Cardiac septum (tissue), 1 donor: ENCODE results near the gene KRTAP10-10. TPM values are rescaled to one million over a fixed set of nuclear protein-coding genes. Genes with fewer than 3 reads are reported as not detected.
"Not testable (repeated sequence)": the region's sequence is repeated elsewhere in the genome, so short reads cannot be mapped to it uniquely, and the experiment has no call there.

Source experiments
- DNase-seq: peaks from one replicate; pipeline ENCODE4 v3.0.0-alpha.2; 2020; ENCODE audit warnings: low spot score
- intact Hi-C: fragments of 100-400 bp; cut with DNase I; formaldehyde crosslinking; loops from one replicate; pipeline ENCODE4 v1.14.0; 2022
- total RNA-seq: library from RNA; stranded (reverse); fragmentation: NEBNext Ultra II Directional; extraction: Animal tissue kit (Norgen Biotek cat#: 25700); gene quantifications from one replicate; pipeline ENCODE4 v1.2.1, GENCODE V29; 2021
- donor health status: DM: no; HTN: no; CAD: no.

The KRTAP10-10 gene
- total RNA-seq, 1 donor from 2014 or later: not detected

DNA sequence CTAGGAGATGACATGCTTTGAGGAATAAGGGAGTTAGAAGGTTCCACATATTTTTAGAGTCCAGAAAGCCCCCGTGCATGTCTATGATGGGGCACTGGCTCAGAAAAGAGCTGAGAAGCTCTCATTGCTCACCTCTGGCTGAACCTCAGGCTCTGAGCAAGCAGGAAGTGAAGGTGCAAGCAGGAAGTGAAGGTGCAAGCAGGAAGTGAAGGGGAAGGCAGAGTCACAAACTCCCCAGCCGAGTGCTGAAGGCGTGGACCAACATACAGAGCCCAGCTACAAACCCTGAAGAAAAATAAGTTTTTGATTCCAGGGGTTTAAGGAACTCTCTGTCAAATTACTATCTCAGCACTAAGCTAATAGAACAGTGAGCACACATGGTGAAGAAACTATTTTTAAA lies 18.2 kb upstream of the KRTAP10-10 start:
- DNase-seq: no peak
- intact Hi-C loops: no loop called here

DNA sequence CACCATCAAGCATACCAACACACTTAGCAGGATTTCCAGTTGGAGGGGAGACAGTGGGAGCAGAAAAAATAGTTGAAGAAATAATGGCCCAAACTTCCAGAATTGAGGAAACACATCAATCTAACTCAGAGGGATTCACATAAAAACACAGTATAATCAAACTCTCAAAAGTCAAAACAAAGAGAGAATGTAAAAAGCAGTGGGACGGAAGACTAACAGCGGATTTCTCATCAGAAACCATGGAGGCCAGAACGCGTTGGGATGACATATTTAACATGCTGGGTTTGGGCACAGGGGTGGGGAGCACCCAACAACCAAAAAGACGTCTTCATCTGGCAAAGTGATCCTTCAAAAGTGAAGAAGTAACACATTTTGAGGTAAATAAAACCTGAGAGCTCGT lies 17.3 kb upstream of the KRTAP10-10 start:
- intact Hi-C loops: no loop called here
- DNase-seq: no peak

DNA sequence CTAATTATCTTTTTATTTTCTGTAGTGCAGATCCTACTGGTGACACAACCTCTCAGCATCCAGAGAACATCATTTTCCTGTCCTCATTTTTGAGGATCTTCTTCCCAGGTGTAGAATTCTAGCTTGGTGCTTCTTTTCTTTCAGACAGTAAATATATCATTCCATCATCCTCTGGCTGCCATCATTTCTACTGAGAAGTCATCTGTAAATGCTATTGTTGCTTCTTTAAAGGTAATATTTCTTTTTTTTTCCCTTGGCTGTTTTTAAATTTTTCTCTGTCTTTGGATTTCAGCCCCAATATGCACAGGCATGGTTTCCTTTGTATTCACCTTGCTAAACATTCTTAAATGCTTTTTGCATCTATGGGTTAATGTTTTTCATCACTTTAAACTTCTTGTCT lies 13.6 kb upstream of the KRTAP10-10 start:
- DNase-seq: no peak
- intact Hi-C loops: no loop called here

DNA sequence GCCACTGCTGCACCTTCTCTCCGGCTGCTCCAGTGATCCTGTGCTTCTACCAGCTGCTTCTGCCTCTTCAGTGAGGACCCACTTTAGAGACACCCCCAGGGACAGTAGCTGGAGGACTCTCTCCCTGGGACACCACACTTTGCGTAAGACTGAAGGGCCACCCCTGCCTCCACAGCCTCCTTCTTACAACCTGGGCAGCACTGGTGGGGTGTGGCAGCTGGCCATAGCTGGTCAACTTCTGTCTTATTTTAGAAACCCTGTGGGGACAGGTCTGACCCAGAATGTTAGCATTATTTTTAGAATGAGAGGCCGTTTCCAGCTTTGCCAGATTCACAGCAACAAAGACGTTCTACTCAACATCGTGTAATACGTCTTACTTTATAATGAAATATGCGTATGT lies 11.4 kb upstream of the KRTAP10-10 start:
- intact Hi-C loops: no loop called here
- no peak for DNase-seq

DNA sequence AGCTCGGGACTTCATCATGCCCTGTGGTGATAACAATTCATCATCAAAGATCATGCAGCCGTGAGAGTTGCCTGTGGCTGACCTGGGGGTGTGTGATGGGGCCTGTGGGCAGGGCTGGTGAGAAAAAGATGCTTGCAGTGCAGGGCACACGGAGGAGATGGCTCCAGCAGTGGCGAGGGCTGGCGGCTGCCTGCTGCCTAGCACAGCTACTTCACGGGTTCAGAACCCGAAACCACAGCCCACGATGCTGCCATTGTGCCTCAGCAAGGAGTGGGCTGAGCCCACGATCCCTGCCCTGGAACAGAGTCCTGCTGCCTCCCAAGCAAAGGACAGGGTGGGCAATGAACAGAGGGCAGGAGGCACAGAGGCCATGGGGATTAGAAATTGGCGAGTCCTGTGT lies 10.9 kb upstream of the KRTAP10-10 start:
- intact Hi-C loops: no loop called here
- DNase-seq: no peak

DNA sequence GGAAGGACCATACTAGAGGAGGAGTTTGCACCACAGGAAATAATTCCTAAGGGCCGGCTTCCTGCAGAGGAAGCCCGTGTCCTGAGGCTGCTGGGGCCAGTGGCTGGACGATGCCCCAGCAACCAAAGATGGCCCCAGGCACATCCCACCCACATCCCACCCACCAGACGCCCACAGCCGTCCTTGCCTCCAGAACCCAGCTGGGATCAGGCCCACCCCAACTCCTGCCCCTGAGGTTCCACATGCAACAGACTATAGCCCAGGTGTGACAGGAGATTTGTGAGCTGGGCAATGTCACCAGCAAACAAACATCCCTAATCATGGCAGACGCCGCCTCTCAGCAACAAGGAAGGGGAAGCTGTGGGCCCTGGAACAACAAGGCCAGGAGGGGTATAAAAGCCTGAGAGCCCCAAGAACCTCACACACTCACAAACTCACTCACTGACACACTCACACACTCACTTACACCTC lies 10.4 kb upstream of the KRTAP10-10 start, which contains the start of gene KRTAP10-9:
KRTAP10-9 (plus strand) TSS at position 421 of the 471 bp plus-strand sequence. CDS start 79 bp downstream, outside the sequence.
- intact Hi-C loops: no loop called here
- no peak for DNase-seq

DNA sequence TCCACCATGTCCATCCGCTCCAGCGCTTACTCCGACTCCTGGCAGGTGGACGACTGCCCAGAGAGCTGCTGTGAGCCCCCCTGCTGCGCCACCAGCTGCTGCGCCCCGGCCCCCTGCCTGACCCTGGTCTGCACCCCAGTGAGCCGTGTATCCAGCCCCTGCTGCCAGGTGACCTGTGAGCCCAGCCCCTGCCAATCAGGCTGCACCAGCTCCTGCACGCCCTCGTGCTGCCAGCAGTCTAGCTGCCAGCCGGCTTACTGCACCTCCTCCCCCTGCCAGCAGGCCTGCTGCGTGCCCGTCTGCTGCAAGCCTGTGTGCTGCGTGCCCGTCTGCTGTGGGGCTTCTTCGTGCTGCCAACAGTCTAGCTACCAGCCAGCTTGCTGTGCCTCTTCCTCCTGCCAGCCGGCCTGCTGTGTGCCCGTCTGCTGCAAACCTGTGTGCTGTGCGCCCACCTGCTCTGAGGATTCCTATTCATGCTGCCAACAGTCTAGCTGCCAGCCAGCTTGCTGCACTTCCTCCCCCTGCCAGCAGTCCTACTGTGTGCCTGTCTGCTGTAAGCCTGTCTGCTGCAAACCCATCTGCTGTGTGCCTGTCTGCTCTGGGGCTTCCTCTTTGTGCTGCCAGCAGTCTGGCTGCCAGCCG lies 9.9 kb upstream of the KRTAP10-10 start:
- DNase-seq, intact Hi-C loops: not testable (repeated sequence)

DNA sequence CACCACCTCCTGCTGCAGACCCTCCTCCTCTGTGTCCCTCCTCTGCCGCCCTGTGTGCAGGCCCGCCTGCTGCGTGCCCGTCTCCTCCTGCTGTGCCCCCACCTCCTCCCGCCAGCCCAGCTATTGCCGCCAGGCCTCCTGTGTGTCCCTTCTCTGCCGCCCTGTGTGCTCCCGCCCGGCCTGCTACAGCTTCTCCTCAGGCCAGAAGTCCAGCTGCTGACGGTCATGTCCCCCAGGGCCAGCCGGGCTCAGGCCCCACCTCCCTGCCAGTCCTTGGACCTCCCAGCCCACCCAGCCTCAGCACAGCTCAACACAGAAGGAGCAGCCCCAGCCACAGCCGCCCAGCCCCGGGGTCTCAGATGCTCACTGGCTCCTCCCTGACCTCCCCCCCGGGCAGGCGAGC lies 9.3 kb upstream of the KRTAP10-10 start:
- intact Hi-C loops, DNase-seq: not testable (repeated sequence)

DNA sequence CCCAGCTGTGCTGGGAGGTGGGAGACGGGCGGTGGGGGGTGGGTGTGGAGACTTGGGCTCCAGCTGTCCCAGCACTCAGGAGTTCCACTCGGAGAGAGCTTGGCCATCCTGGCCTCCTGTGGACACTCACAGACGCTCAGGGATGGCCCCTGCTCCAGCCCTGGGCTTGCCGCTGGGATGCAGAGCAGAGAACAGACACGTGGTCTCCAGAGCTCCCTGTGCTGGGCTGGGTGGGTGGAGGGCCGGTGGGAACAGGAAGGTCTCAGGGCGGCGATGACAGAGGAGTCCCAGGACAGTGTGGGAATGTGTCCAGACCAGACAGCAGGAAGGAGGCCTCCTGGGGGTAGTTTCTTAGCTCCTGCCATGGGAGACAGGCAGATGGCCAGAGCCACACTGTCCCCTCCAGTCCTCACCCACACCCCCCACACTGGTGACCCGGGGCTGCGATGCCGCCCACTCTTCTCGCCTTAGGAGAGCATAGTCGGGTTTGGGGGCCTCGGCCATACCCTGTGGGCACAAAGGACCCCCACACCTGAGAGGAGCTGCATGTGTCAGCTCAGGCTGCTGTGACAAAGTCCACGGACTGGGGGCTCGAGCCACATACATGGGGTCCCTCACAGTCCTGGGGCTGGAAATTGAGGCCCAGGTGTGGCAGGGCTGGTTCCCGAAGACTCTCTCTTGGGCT lies 8.3 kb upstream of the KRTAP10-10 start:
- no peak for DNase-seq
- intact Hi-C loops: no loop called here

DNA sequence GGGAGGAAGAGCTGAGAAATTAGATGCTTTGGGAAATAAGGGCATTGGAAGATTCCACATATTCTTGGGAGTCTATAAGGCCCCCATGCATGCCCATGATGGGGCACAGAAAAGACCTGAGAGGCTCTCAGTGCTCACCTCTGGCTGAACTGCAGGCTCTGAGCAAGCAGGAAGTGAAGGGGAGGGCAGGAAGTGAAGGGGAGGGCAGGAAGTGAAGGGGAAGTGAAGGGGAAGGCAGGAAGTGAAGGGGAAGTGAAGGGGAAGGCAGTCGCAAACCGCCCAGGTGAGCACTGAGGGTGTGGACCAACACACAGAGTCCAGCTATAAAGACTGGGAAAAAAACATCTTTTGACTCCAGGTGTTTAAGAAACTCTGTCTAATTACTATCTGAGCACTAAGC lies 6.7 kb upstream of the KRTAP10-10 start:
- DNase-seq: no peak
- intact Hi-C loops: no loop called here

DNA sequence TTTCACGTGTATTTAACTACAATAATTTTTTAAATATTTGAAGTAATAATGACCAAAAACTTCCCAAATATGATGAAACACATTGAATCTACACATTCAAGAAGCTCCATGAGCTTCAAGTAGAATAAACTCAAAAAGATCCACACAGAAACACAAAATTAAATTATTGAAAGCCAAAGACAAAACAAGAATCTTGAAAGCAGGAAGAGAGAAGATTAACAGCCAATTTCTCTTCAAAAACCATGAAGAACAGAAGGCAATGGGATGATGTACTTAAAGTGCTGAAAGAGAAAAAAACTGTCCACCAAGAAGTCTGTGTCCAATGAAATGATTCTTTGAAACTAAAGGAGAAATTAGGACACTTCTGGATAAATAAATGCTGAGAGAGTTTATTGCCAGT lies 5.1 kb upstream of the KRTAP10-10 start:
- DNase-seq: no peak

DNA sequence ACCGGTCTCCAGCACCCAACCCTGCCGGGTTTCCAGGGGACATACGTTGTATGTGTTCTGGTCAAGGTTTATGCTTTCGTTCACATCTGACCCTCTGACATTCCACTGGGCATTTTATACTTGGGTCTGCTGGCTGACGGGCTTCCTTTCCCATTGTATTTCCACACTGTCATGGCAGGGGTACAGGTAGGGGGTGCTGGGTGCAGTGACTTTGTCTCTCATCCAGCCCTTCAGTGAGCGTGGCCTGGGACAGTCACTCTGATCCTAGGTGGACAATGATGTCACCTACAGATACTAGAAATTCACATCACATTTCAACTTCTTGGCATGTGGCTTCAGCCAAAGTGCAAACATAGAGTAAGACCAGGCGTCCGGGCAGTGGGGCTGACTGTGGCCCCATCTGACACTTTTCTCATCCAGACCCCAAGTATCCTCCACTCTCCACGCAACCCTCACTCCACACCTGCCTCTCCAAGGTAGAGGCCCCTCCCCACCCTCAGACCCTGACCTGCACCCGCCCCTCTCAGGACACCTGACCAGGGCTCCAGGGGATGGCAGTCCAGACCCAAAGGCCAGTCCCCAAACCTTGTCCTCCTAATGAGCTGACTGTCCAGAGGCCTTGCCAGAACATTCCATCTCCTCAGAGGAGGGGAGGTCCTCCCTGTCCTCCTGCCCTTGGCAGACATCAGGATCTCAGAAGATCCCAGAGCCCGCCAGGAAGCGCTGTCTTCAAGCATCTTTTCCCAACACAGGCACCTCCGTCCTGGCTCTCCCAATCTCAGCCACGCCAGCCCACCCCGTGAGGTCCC lies 743 bp upstream of the KRTAP10-10 start:
- intact Hi-C loops: no loop called here

More for the DNA sequence above, 5.1 kb upstream of the KRTAP10-10 start:
- intact Hi-C loops: no loop called here

DNA sequence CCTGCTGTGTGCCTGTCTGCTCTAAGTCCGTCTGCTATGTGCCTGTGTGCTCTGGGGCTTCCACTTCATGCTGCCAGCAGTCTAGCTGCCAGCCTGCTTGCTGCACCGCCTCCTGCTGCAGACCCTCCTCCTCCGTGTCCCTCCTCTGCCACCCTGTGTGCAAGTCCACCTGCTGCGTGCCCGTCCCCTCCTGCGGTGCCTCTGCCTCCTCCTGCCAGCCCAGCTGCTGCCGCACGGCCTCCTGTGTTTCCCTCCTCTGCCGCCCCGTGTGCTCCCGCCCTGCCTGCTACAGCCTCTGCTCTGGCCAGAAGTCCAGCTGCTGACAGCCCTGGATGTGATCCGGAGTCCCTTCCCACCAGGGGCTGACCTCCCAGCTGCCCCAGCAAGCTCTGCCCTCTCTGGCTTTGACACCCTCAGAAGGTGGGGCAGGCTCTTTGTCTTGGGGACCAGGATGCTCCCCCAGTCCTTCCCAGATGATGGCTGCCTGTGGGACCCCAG lies 744 bp downstream of the KRTAP10-10 start:
- not testable (repeated sequence) for DNase-seq

More for the DNA sequence above, 743 bp upstream of the KRTAP10-10 start:
- no peak for DNase-seq

DNA sequence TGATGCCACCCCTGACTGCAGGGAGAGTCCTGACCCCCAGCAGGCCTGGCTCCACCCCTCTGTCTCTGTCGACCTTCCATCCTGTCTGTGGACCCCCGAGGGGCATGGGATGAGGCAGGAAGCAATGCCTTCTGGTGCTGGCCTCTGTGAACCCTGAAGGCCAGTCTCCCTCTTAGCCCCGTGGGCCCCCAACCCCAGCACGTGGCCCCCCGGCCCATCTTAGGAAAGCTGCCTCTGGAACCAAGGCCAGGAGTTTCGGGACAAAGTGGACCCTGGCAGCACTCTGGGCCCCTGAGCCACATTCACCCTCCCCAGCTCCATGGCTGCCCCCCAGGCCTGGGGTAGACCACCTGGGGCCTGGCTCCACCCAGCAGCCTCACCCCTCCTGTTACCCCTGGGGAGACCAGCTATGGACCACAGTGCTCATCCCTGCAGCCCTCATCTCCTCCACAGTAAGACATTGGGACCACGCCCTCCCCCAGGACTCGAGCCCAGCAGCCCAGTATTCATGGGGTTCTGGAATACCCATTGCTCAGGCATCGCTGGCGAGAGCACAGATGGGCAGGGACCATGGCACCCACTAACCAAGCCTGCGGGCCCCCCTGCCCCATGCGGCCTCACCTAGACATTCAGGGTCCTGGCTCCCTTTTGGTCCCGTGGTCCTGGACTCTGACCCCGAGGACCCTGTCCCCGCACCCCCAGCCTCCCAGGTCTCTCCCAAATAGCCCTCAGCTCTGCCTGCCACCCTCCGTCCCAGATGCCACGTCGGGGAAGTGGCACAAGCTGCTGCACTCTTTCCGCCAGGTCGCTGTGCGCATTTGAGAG lies 1.6 kb downstream of the KRTAP10-10 start:
- intact Hi-C loops, DNase-seq: not testable (repeated sequence)

More for the DNA sequence above, 744 bp downstream of the KRTAP10-10 start:
- intact Hi-C loops: not testable (repeated sequence)

DNA sequence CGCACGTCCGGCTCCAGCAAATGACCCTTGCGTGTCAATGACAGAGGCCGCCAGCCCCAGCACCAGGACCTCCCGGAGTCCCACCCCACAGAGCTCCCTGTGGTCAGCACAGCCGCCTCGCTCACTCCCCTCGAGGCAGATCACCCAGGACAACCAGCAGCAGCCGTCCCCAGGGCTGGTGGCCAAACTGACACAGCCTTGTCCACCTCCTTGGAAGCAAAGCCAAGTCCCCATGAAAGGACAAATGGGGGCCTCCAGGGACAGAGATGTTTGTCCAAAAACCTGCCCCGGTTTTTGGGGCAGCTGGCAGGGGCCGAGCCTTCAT lies 2.1 kb downstream of the KRTAP10-10 start:
- intact Hi-C loops: no loop called here
- DNase-seq: no peak

DNA sequence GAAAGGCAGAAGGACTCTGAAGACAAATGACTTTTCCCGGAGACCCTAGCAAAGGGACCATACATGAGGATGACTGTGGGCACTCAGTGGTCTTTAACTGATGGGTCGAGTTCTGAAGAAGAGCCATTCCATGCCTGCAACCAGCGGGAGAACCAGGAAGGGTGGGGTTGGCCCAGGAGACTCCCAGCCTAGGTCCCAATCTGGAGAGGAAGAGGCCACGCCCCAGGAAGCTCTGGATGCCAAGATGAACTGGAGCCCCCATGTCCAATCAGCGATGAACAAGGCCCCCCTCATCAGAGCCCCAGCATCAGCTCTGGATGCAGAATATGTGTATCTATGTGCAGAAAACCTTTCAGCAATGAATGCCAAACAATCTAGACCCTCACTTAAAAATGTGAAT lies 3.6 kb downstream of the KRTAP10-10 start:
- intact Hi-C loops: loop anchor here (10.0 kb wide), 1 partner anchor 144 kb away; no protein-coding TSS in a partner anchor
- DNase-seq: no peak

DNA sequence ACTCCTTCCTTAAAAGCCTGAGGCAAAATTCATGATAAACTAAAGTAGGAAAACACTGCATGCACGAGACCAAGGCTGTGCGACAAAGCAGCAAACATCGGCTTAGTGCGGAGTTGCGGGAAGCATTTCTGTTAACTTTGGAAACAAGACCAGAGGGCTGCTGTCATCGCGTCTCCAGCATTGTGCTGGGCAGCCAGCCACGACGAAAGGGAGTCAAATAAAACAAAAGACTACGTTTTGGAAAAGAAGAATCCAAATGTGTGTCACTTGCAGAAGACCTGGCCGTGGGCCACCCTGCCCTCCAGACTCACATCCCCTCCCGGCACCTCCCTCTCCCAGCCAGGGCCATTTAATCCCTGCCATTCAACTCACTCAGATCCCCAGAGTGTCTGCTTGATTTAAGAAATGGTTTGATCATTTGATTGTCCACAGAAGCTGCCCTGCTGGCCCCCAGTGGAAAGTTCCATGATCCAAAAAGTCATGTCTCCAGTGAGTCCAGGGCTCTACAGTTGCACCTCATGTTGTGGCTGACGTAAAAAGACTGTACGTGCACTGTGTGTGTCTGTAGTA lies 6.7 kb downstream of the KRTAP10-10 start:
- no peak for DNase-seq
- intact Hi-C loops: loop anchor here (10.0 kb wide), 1 partner anchor 141 kb away; no protein-coding TSS in a partner anchor

DNA sequence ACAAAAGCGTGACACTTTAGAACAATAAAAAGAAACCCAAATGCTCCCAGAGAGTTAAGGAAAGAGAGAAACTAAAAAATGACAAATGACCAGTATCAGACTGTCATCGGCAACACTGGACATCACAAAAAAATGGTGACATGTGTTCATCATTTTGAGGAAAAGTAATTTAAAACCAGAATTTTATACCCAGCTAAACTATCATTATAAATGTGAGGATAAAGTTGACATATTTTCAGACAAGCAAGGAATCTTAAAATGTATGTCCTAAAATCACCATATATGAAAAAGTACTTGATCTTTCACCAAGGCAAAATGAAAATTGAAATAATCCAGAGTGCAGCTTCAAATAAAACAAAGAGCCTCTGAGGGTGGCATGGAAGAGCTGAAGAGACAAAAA lies 7.7 kb downstream of the KRTAP10-10 start:
- DNase-seq: no peak
- intact Hi-C loops: loop anchor here (10.0 kb wide), 1 partner anchor 140 kb away; no protein-coding TSS in a partner anchor
